Measurements from ENCODE around the gene PRAMEF1. TPM values are rescaled to one million over a fixed set of nuclear protein-coding genes. Genes with fewer than 3 reads are reported as not detected.
A peak's percentile ranks its signal among the peaks of the same experiment; 100 is the strongest.
"Not testable (repeated sequence)": the region's sequence is repeated elsewhere in the genome, so short reads cannot be mapped to it uniquely, and the experiment has no call there.

The PRAMEF1 gene
- polyA plus RNA-seq, 1 donor from 2014 or later = not detected

GRCh38 chr1:12769976-12770505 lies 21.2 kb upstream of the PRAMEF1 start:
- H3K4me3 Mint-ChIP-seq = no peak overlapping the region
- H3K4me1 Mint-ChIP-seq = no peaks in the 10 kb centered on the region
- peaks cover 13% of the 10 kb centered on the region for H3K27me3 Mint-ChIP-seq
- H3K36me3 Mint-ChIP-seq = no peaks in the 10 kb centered on the region
- peaks cover 0 to 4% (median 3%) of the 10 kb centered on the region in 3 donors for H3K9me3 Mint-ChIP-seq
- no peak overlapping the region for H3K27ac Mint-ChIP-seq

DNA sequence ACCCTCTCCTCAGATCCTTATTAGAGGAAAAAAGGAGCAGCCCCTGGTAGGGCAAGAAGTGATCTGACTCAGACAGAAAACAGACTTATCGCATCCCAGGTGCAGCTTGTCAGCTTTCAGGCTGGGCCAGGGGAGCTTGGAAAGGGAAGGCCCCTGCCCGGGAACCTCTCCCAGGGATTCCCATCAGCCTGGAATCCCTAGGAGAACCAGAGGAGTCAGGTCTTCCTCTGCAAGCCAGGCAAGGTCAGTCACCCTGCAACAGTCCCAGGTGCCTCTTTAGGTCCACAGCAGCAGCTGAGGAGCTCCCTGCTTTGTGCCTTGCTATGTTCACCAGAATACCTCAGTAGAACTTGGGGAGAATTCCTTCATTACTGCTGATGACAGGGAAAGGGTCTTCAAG lies 20.6 kb upstream of the PRAMEF1 start:
- Mint-ChIP-seq H3K36me3 (no peaks in the 10 kb centered on the region), H3K9me3 (peaks cover 0 to 3% (median 0%) of the 10 kb centered on the region in 3 donors), H3K27me3 (peaks cover 13% of the 10 kb centered on the region), H3K4me3 (no peak overlapping the region), H3K4me1 (no peaks in the 10 kb centered on the region), H3K27ac (no peak overlapping the region)

- peaks cover 0 to 3% (median 0%) of the 10 kb centered on the region in 3 donors for H3K9me3 Mint-ChIP-seq
- H3K4me3 Mint-ChIP-seq = no peak overlapping the region
- no peak overlapping the region for H3K27ac Mint-ChIP-seq
- no peaks in the 10 kb centered on the region for H3K36me3 Mint-ChIP-seq
- H3K27me3 Mint-ChIP-seq = peaks cover 13% of the 10 kb centered on the region
- no peaks in the 10 kb centered on the region for H3K4me1 Mint-ChIP-seq
Measured at GRCh38 chr1:12771186-12771585, 20.0 kb upstream of the PRAMEF1 start.

GRCh38 chr1:12772520-12772919 lies 18.7 kb upstream of the PRAMEF1 start:
- Mint-ChIP-seq H3K27me3 (peaks cover 14% of the 10 kb centered on the region), H3K4me1 (no peaks in the 10 kb centered on the region), H3K4me3 (no peak overlapping the region), H3K36me3 (no peaks in the 10 kb centered on the region), H3K9me3 (no peaks in the 10 kb centered on the region), H3K27ac (no peak overlapping the region)

GRCh38 chr1:12773438-12773837 lies 17.8 kb upstream of the PRAMEF1 start, which contains the start of gene PRAMEF12:
Gene PRAMEF12 (plus strand): TSS chr1:12773738. CDS start chr1:12774868, 1,130 bp downstream.
- H3K27ac Mint-ChIP-seq = no peak within 1 kb of the TSS
- no peaks in the 10 kb centered on the region for H3K36me3 Mint-ChIP-seq
- H3K4me1 Mint-ChIP-seq = no peaks in the 10 kb centered on the region
- peaks cover 15% of the 10 kb centered on the region for H3K27me3 Mint-ChIP-seq
- H3K4me3 Mint-ChIP-seq = no peak within 1 kb of the TSS
- H3K9me3 Mint-ChIP-seq = no peaks in the 10 kb centered on the region

DNA sequence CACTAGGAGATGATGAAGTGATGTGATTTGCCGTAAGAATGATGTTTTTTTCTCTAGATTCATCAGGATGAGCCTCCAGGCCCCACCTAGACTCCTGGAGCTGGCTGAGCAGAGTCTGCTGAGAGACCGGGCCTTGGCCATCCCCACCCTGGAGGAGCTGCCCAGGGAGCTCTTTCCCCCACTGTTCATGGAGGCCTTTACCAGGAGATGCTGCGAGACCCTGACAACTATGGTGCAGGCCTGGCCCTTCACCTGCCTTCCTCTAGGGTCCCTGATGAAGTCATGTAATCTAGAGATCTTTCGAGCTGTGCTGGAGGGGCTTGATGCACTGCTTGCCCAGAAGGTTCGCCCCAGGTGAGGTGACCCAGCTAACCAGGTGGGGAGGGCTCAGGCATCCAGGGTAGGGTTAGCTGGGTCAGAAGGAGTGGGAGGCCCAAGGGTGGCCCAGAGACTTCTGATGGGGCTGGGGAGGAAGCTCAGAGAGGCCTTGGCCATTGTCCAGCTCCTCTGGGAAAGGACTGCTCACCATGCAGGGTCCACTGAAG lies 16.3 kb upstream of the PRAMEF1 start:
- Mint-ChIP-seq H3K4me1 (no peaks in the 10 kb centered on the region), H3K9me3 (no peaks in the 10 kb centered on the region), H3K27me3 (peaks cover 13% of the 10 kb centered on the region), H3K27ac (no peak overlapping the region), H3K4me3 (peak overlapping the region in 1 of 4 donors; percentile 43), H3K36me3 (no peaks in the 10 kb centered on the region)

GRCh38 chr1:12775443-12775842 lies 15.8 kb upstream of the PRAMEF1 start:
- Mint-ChIP-seq H3K27ac (no peak overlapping the region), H3K9me3 (no peaks in the 10 kb centered on the region), H3K4me1 (no peaks in the 10 kb centered on the region), H3K27me3 (peaks cover 13% of the 10 kb centered on the region), H3K36me3 (no peaks in the 10 kb centered on the region), H3K4me3 (no peak overlapping the region)

GRCh38 chr1:12776801-12777557 lies 14.2 kb upstream of the PRAMEF1 start:
- H3K36me3 Mint-ChIP-seq = no peaks in the 10 kb centered on the region
- H3K9me3 Mint-ChIP-seq = peaks cover 0 to 3% (median 0%) of the 10 kb centered on the region in 3 donors
- no peak overlapping the region for H3K4me3 Mint-ChIP-seq
- peaks cover 9% of the 10 kb centered on the region for H3K27me3 Mint-ChIP-seq
- H3K4me1 Mint-ChIP-seq = no peaks in the 10 kb centered on the region
- no peak overlapping the region for H3K27ac Mint-ChIP-seq

GRCh38 chr1:12778061-12778460 lies 13.1 kb upstream of the PRAMEF1 start:
- Mint-ChIP-seq H3K4me3 (no peak overlapping the region), H3K27me3 (peaks cover 9% of the 10 kb centered on the region), H3K9me3 (peaks cover 0 to 5% (median 0%) of the 10 kb centered on the region in 3 donors), H3K36me3 (no peaks in the 10 kb centered on the region), H3K4me1 (no peaks in the 10 kb centered on the region), H3K27ac (no peak overlapping the region)

DNA sequence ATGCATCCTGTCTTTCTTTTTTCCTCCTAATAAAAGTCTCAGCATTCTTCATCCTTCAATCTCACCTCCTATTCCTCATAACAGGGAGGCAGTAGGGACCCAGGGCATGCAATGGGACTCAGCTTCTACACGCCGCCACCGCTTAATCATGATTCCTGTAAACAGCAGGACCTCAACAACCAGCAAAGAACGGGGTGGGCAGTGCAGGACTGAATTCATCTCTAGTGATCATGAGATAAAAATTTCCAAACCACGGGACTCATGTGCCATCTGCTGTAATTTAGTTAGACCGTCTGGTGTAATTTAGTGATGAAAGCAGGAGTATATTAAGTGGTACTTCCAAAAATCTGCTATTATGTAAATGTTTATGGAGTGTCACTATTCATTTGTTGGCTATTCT lies 12.3 kb upstream of the PRAMEF1 start:
- H3K27me3 Mint-ChIP-seq = peaks cover 9% of the 10 kb centered on the region
- H3K36me3 Mint-ChIP-seq = no peaks in the 10 kb centered on the region
- H3K9me3 Mint-ChIP-seq = peaks cover 0 to 9% (median 2%) of the 10 kb centered on the region in 3 donors
- H3K27ac Mint-ChIP-seq = no peak overlapping the region
- no peak overlapping the region for H3K4me3 Mint-ChIP-seq
- no peaks in the 10 kb centered on the region for H3K4me1 Mint-ChIP-seq

DNA sequence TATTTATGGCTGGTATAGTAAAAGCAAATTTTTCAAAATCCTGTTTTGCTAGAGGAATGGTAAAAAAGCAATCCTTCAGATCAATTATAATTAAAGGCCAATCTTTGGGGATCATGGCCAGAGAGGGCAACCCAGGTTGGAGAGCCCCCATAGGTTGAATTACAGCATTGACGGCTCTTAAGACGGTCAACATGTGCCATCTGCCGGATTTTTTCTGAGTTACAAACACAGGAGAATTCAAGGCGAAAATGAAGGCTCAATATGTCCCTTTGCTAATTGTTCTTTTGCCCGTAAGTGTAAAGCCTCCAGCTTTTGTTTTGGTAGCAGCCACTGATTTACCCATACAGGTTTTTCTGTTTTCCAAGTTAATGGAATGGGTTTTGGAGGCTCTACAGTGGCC lies 9.7 kb upstream of the PRAMEF1 start:
- not testable (repeated sequence) for H3K4me3 Mint-ChIP-seq, H3K27ac Mint-ChIP-seq, H3K36me3 Mint-ChIP-seq, H3K27me3 Mint-ChIP-seq, H3K4me1 Mint-ChIP-seq
- peaks cover 3 to 19% (median 12%) of the 10 kb centered on the region in 3 donors for H3K9me3 Mint-ChIP-seq

GRCh38 chr1:12783783-12784182 lies 7.4 kb upstream of the PRAMEF1 start:
- not testable (repeated sequence) for H3K4me3 Mint-ChIP-seq, H3K27me3 Mint-ChIP-seq, H3K36me3 Mint-ChIP-seq, H3K4me1 Mint-ChIP-seq, H3K27ac Mint-ChIP-seq
- peaks cover 5 to 19% (median 12%) of the 10 kb centered on the region in 3 donors for H3K9me3 Mint-ChIP-seq

DNA sequence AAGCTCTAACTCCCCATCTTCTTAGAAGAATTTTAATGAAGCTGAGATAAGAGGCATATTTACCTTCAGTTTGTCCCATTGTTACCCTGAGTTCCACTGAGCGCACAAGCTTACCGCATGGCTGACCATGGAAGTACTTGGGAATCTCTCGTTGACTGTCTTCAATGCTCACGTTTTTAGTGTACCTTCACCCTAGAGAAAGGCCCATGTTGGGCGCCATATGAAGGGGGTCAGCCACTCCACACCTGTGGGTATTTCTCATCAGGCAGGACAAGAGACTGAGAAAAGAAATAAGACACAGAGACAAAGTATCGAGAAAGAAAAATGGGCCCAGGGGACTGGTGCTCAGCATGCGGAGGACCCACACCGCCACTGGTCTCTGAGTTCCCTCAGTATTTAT lies 6.5 kb upstream of the PRAMEF1 start:
- H3K4me3 Mint-ChIP-seq = peak overlapping the region in 1 of 4 donors; percentile 68
- not testable (repeated sequence) for H3K27me3 Mint-ChIP-seq, H3K27ac Mint-ChIP-seq, H3K36me3 Mint-ChIP-seq, H3K4me1 Mint-ChIP-seq
- peaks cover 5 to 19% (median 12%) of the 10 kb centered on the region in 3 donors for H3K9me3 Mint-ChIP-seq

DNA sequence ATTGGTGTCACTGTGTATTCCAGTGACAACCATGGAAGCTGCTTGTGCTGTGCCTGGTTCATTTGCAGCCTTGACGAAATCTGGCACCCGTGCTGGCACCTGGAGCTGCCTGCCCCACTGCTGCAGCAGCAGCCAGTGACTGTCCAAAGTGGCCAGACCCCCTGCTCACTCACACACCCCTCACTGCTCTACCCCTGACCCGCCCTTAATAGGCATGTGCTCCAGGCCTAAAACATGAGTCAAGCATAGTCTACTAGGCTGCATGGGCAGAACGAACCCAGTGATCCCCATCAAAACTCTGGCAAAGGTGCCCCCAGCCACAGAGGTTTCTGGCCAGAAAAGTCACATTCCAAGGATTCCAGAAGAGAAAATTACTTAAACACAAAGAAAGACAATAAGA lies 7.7 kb downstream of the PRAMEF1 start:
- peaks cover 0 to 3% (median 0%) of the 10 kb centered on the region in 3 donors for H3K4me1 Mint-ChIP-seq
- H3K4me3 Mint-ChIP-seq = no peak overlapping the region
- no peaks in the 10 kb centered on the region for H3K9me3 Mint-ChIP-seq
- no peak overlapping the region for H3K27ac Mint-ChIP-seq
- H3K27me3 Mint-ChIP-seq = peaks cover 4% of the 10 kb centered on the region
- no peaks in the 10 kb centered on the region for H3K36me3 Mint-ChIP-seq

DNA sequence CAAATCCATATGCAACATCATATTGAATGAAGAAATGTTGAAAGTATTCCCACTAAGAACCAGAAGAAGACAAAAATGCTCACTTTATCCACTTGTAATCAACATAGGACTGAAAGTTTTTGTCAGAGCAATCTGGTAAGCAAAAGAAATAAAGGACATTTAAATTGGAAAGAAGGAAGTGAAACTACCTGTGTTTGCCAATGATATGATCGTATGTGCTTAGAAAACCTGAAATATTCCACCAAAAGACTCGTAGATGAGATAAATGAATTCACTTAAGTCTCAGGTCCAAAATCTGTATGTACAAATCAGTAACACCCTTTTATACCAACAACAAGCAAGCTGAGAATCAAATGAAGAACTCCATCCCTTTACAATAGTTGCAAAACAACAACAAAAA lies 8.5 kb downstream of the PRAMEF1 start:
- Mint-ChIP-seq H3K4me1 (peaks cover 0 to 3% (median 0%) of the 10 kb centered on the region in 3 donors), H3K4me3 (no peak overlapping the region), H3K27me3 (peaks cover 4% of the 10 kb centered on the region), H3K9me3 (peaks cover 0 to 5% (median 1%) of the 10 kb centered on the region in 3 donors), H3K36me3 (no peaks in the 10 kb centered on the region), H3K27ac (no peak overlapping the region)

DNA sequence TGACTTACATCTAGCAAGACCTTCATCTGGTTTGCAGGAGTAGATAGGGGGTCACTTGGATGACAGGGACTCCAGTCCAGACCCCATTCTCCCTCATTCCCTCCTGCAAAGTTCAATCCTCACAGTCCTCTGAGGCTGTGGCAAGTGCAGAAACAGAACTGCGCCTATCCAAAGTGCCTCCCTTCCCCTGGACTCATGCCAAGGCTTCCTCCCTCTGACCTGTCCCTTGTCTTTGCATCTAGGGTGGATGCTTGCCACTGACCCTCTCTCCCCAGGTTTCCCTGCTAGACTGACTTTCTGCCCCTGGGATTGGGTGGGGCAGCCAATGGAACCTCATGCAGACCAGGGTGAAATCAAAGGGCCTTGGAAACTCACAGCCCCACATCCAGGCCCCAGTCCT lies 18.7 kb downstream of the PRAMEF1 start:
- H3K4me3 Mint-ChIP-seq = no peak overlapping the region
- no peak overlapping the region for H3K27ac Mint-ChIP-seq
- H3K27me3 Mint-ChIP-seq = peaks cover 11% of the 10 kb centered on the region
- no peaks in the 10 kb centered on the region for H3K36me3 Mint-ChIP-seq
- H3K9me3 Mint-ChIP-seq = peaks cover 5 to 10% (median 7%) of the 10 kb centered on the region in 3 donors
- H3K4me1 Mint-ChIP-seq = peaks cover 0 to 4% (median 0%) of the 10 kb centered on the region in 3 donors
